Calu3 (cell line): ENCODE data around the gene CRBN. TPM values are rescaled to one million over a fixed set of nuclear protein-coding genes. Genes with fewer than 3 reads are reported as not detected.

Source experiments
- BruUV-seq: library from RNA; stranded (reverse); fragments of 400-500 nt; replicated peaks from 2 replicates; lab custom pipeline; 2021; lab: Mats Ljungman, UMichigan
- CTCF ChIA-PET: fragments of 300-600 bp; sonication (Branson Sonifier 250); formaldehyde crosslinking; loops from one replicate; lab custom pipeline; 2022; ENCODE audit warnings: antibody characterized with exemption; lab: Charles Lee
- DNase-seq: peaks from one replicate; pipeline ENCODE4 v3.0.0; 2022
- H3K27ac Mint-ChIP-seq: one replicate; pipeline ENCODE4 v1.8.0; 2022; ENCODE audit warnings: mixed read lengths; ENCODE audit not compliant: unreplicated experiment
- H3K27me3 Mint-ChIP-seq: one replicate; pipeline ENCODE4 v1.8.0; 2022; ENCODE audit warnings: mixed read lengths; ENCODE audit not compliant: unreplicated experiment
- H3K36me3 Mint-ChIP-seq: one replicate; pipeline ENCODE4 v1.8.0; 2022; ENCODE audit warnings: mild to moderate bottlenecking, moderate library complexity, mixed read lengths; ENCODE audit not compliant: insufficient read depth, unreplicated experiment
- H3K4me1 Mint-ChIP-seq: one replicate; pipeline ENCODE4 v1.8.0; 2022; ENCODE audit warnings: mild to moderate bottlenecking, low read depth, mixed read lengths; ENCODE audit not compliant: unreplicated experiment
- H3K4me3 Mint-ChIP-seq: one replicate; pipeline ENCODE4 v1.8.0; 2022; ENCODE audit warnings: mild to moderate bottlenecking, low read depth, moderate library complexity, mixed read lengths; ENCODE audit not compliant: unreplicated experiment
- H3K9me3 Mint-ChIP-seq: one replicate; pipeline ENCODE4 v1.8.0; 2022; ENCODE audit warnings: low read depth, mixed read lengths; ENCODE audit not compliant: unreplicated experiment
- intact Hi-C: fragments of 100-400 bp; cut with micrococcal nuclease; formaldehyde crosslinking; loops from one replicate; pipeline ENCODE4 v1.10.0; 2022; ENCODE audit not compliant: unreplicated experiment
- total RNA-seq: library from RNA; stranded (reverse); gene quantifications from 2 replicates; pipeline ENCODE4 v1.2.3, GENCODE V29; 2022
- TF ChIP-seq, protein P1 (sequence below): fragments of 200-600 bp; IDR thresholded peaks from one replicate; pipeline ENCODE4 v1.8.0; 2022; ENCODE audit warnings: antibody characterized with exemption; ENCODE audit not compliant: unreplicated experiment

Gene CRBN
- total RNA-seq, 1 experiment from 2014 or later: 31.6 TPM

DNA sequence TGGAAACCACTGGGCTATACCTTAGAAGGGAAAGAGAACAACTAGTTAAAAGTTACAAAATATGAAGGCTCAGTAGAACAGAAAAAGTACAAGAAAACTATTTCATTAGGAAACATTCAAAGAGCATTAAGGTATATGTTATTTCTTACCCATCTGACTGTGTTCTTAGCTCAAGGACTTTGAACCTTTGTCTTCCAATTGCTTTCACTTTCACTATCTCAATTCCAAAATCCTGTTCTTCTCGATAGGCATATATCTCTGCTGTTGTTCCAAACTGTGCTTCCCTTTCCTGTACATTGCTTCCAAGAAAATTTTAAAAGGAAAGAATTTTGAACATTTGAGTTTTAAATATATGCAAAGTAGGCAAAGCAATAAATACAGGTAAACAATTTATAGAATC, 6.9 kb downstream of the CRBN start:
- intact Hi-C loops: no loop called here

DNA sequence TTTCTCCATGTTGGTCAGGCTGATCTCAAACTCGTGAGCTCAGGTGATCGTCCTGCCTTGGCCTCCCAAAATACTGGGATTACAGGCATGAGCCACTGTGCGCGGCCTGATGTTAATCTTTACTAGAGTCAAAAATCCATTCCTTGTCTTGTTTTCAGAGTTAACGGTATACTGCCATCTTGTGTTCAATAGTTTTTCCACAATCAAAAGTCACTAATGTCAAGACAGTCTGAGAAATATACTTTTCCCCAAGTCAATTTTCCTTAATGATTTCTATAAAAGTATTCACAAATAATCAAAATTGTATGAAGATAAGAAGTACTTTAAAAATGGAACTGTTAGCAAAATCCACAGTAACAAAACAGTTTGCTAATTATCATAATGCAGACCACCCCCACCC, 8.5 kb downstream of the CRBN start:
- H3K27me3 Mint-ChIP-seq: no peaks in the 10 kb centered on the region
- no peak overlapping the region for H3K27ac Mint-ChIP-seq
- H3K4me1 Mint-ChIP-seq: no peaks in the 10 kb centered on the region
- peaks cover 19% of the 10 kb centered on the region for H3K36me3 Mint-ChIP-seq
- no peak overlapping the region for H3K4me3 Mint-ChIP-seq
- DNase-seq: no peak
- CTCF ChIA-PET: no interaction called here
- TF ChIP-seq, protein P1, sequence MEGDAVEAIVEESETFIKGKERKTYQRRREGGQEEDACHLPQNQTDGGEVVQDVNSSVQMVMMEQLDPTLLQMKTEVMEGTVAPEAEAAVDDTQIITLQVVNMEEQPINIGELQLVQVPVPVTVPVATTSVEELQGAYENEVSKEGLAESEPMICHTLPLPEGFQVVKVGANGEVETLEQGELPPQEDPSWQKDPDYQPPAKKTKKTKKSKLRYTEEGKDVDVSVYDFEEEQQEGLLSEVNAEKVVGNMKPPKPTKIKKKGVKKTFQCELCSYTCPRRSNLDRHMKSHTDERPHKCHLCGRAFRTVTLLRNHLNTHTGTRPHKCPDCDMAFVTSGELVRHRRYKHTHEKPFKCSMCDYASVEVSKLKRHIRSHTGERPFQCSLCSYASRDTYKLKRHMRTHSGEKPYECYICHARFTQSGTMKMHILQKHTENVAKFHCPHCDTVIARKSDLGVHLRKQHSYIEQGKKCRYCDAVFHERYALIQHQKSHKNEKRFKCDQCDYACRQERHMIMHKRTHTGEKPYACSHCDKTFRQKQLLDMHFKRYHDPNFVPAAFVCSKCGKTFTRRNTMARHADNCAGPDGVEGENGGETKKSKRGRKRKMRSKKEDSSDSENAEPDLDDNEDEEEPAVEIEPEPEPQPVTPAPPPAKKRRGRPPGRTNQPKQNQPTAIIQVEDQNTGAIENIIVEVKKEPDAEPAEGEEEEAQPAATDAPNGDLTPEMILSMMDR: no peak
- intact Hi-C loops: no loop called here
- BruUV-seq: no TSS peak
- H3K9me3 Mint-ChIP-seq: no peaks in the 10 kb centered on the region

More for the DNA sequence above, 6.9 kb downstream of the CRBN start:
- CTCF ChIA-PET: no interaction called here
- TF ChIP-seq, protein P1: no peak
- Mint-ChIP-seq H3K27me3 (no peaks in the 10 kb centered on the region), H3K27ac (no peak overlapping the region), H3K36me3 (peaks cover 15% of the 10 kb centered on the region), H3K9me3 (no peaks in the 10 kb centered on the region), H3K4me1 (peaks cover 3% of the 10 kb centered on the region), H3K4me3 (no peak overlapping the region)
- no TSS peak for BruUV-seq
- DNase-seq: no peak

DNA sequence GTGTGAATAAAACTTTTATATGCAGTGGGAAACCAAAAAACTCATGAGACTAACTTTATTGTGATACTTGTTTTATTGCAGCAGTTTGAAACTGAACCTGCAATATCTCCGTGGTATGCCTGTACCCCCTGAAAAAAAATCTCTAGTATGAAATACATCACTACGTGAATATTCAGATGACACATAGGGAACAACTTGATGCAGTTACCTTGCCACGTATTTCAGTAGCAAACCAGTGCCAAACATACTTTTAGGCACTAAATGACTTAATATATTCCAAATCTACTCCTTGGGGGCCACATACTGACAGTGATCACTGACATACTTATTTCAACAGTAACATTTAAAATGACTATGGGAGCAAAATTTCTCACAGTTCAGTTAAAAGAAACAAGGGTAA, 13.8 kb downstream of the CRBN start:
- DNase-seq: no peak
- no peak overlapping the region for H3K4me3 Mint-ChIP-seq
- H3K27me3 Mint-ChIP-seq: no peaks in the 10 kb centered on the region
- peaks cover 15% of the 10 kb centered on the region for H3K36me3 Mint-ChIP-seq
- TF ChIP-seq, protein P1: no peak
- no peak overlapping the region for H3K27ac Mint-ChIP-seq
- CTCF ChIA-PET: no interaction called here
- intact Hi-C loops: no loop called here
- no TSS peak for BruUV-seq
- H3K4me1 Mint-ChIP-seq: no peaks in the 10 kb centered on the region
- H3K9me3 Mint-ChIP-seq: no peaks in the 10 kb centered on the region

DNA sequence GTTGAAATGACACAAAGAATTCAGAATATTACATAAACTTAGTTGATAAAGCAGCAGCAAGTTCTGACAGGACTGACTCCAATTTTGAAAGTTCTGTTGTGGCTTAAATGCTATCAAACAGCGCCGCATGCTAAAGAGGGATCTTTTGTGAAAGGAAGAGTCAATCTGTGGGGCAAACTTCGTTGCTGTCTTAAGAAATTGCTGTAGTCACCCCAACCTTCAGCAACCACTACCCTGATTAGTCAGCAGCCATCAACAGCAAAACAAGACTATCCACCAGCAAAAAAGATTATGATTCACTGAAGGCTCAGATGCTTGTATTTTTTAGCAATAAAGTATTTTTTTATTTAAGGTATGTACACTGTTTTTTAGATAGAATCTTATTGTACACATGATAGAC, 14.2 kb downstream of the CRBN start:
- H3K4me3 Mint-ChIP-seq: no peak overlapping the region
- H3K9me3 Mint-ChIP-seq: no peaks in the 10 kb centered on the region
- no TSS peak for BruUV-seq
- H3K36me3 Mint-ChIP-seq: peaks cover 15% of the 10 kb centered on the region
- CTCF ChIA-PET: no interaction called here
- TF ChIP-seq, protein P1: no peak
- intact Hi-C loops: no loop called here
- H3K4me1 Mint-ChIP-seq: no peaks in the 10 kb centered on the region
- H3K27me3 Mint-ChIP-seq: no peaks in the 10 kb centered on the region
- no peak overlapping the region for H3K27ac Mint-ChIP-seq
- DNase-seq: no peak
